SKM-1 (cell line): Measurements from ENCODE around the gene RNF220.

Experiments
- DNase-seq: peaks from one replicate; lab custom pipeline; 2025; ENCODE audit not compliant: unreplicated experiment; lab: John Stamatoyannopoulos, UW

The RNF220 gene

DNA sequence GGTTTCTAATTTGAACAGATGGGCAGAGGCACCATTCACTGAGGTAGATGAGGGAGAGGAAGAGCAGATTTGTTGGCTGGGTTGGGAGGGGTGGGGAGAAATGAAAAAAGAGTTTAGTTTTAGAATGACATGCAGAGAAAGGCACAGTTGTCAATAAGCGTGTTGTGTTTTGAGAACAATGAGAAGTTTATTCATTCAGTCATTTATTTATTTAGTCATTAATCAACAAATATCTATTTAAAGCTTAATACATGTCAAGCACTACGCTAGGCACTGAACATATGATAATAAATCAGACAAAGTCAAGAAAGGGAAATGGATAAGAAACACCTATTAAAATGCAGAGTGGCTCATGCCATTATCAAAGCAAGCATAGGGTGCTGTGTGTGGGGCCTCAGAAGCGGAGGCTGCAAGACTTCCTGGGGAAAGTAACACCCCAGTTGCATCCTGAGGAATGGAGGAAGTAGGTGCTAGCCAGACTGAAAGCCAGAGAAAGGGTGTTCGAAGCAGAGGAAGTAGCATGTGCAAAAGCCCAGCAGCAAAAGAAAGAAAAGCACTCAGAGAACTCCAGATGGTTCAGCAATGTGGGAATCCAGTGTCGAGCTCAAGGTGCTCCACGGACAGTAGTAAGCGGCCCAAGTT, 114.1 kb downstream of the RNF220 start:
- DNase-seq, result peak; percentile 26

DNA sequence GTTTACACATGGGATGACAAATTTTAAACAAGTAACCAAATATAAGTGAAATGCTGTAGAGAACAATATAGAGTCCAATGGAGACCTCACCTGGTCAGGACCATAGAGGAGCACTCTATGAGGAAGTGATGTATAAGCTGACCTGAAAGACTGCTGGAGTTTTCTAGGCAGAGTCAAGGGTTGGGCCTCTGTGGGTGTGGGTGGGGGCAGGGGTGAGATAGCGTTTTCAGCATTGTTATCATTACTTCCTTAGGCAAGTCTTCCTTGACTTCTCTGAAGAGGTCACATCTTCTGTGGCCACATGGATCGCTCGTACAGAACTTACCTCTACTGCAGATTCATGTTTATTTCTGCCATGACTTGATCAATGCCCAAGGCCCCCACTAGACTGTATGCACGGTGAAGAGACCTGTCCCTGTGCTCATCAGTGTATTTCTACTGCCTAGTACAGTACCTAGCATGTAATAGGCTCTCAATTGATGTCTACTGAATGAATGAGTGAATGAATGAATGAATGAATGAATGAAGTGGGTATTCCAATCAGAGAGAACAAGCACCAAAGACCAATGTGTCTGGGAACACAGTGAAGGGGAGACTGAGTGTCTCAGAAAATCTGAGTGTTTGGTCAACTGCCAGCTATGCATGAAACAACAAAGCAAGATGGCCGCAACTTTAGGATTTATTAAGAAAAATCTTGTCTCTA, 116.5 kb downstream of the RNF220 start:
- DNase-seq, result no peak

DNA sequence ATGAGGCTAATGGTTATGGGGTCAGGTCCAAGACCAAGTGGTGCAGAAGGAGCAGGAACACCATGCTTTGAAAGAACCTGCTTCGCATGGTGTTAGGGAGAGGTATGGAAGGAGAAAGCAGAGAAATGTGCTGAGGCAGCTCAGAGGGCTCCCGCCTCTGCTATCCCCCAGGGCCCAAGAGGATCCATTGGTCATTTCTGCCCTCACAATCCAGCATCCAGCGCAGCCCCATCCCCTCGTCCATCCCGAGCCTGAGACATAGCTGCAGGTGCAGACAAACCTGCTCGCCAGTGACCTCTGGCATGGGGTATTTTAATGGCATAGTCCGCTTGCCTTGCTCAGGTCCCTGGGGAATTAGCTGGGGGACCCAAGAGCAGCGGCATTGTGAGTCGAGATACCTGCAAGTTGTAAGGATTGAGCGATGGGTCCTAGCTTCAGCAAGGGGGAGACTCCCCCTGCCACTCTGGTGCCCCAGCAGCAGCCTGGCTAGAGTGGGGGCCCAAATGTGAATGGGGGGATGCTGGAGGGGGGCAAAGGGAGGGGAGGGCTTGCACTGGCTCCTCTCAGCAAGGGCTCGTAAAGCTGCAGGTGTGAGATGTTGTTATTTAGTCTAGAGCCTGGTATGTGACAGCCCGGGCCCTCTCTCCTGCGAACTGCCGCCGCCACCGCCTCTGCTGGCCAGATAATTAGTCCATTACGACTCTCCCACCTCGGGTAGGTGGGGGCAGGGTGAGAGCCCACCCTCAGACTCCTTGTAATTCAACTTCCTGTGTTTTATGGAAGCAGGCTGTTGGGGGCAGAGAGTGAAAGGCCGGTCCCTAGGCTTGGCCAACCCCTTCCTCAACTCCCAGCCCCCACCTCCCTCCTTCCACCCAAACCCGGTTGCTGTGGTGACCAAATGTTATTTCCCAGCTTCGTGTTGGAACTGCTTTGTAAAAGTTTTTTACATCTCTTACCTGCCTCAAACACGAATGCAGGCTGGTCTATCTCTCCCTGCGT, 118.8 kb downstream of the RNF220 start:
- no peak for DNase-seq

DNA sequence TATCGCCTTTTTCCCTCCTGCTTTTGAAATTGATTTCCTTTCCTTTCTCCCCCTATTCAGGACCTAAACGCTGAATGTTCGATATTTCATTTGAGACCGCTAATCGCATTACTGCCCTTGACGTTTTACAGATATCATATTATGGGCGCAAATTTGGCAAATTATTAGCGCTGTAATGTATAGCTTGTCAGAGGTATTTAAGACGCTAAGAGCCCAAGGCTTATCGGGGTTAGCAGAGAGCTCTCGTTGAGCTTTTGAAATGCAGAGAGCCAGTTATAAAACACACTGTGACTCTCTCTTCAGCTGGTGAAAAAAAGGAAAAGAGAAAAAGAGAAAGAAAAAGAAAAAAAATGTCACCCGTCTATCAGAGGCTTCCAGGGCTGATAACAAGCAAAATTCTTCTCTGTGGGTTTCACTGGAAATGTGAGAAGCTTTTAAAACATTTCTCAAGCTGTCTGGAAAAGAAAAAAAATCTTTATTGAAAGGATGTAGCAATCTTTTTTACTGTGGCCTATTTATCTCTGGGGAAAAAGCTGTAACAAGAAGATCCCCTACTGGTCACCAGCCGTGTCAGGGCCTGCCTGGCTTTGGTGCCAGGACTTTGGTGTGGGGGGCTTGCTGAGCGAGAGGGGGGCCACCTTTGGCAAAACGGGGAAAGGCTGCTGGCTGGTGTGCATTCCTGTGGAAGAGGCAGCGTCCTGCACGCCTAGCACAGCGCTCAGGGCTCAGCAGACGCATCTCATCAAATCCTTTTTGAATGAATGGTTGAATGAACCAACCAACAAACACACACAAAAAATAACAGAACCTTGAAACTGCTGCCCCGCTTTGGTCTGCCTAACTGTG, 119.8 kb downstream of the RNF220 start:
- DNase-seq, result no peak

DNA sequence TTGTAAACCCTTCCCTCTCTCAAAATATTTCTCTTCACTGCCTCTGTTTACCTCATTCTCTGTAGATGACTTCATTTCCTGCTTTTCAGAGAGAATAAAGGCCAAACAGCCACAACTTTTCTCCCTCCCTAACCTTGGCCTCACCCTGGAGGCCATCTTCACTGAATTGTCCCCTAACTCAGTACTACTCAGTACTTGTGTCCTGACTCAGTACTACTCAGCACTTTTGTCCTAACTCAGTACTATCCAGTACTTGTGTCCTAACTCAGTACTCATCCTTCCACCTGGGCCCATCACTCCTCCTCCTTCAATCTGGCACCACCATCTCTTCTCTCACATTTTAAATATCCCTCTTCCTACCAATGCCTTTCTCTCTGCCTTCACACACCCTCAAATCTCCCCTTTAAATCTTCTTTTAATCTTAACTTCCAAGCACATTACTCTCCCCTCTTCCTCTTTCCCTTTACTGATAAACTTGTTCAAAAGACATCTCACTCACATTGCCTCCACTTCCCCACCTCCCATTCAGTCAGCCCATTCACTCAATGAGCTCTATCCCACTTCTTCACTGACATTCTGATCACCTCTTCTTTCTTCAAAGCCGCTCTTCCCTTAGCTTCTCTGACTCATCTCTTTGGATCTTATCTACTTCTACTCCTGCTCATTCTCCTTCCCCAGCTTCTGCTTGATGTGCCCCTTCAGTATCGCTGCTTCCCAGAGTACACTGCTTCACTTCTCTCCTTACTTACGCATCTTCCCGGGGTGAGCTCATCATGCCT, 121.4 kb downstream of the RNF220 start:
- DNase-seq, result no peak

DNA sequence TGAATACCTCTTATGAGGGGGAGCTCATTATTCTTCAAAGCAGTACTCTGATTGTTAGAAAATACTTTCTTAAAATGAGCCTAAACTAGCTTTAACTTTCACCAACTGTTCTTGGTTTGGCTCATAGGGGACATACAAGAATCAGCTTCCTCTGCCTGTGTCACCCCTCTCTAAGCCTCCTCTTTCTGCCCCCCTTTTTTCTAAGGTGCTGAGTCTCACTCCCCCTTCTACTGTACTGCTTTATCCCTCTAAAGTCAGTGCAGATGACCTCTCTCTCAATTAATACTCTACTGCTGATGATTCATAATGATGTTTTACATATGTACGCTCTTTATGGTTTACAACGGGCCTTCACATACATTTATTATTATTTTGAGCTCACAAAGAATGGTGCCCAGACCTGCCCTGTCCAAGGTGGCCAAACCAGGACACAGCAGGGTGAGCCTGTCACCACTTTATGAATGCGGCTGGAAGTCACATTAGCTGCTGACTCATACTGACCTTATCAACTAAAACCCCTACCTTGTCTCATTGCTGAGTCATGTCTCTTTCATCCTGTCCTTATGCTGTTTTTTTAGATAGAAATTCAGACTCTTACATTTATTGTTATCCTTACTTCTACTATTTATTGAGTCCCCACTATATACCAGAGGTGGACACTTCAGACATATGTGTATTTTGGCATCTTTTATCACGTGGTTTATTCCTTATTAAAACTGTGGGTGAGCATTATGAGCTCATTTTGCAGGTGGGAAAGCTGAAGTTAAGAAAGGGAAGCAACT, 126.9 kb downstream of the RNF220 start:
- DNase-seq, result no peak

DNA sequence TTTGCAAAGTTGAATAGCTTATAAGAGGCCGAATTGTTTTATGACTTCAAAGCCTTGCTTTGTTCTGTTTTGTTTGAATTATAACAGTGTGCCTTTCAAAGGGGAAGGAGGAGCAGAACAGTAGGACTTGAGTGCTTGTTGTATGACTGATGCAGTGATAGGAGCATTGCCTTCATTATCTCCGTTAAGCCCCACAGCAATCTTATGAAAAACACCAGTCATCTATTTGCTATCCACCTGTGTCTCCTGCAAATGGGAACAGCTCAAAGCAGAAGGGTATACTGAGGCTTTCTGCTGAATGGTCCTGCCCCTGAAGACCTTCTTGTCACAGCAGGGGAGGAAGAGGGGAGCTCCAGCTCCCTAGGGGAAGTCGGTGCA, 127.5 kb downstream of the RNF220 start:
- DNase-seq, result no peak

DNA sequence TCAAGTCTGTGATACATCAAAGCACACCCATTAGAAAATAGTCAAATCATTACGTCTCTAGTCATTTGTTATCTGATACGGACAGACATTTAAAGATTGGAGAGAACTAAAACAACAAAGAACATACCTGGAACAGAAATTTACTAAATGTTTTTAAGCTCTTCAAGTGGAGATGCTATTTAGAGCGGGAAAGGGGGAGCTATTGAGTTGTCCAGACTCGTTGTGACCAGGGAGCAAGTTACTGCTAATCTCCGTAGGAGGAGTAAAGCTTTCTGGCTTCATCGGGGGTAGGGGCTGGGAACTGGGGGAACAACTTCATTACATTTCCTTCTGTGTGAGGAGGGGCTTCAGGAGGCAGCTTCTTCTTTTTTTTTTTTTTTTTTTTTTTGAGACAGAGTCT, 129.7 kb downstream of the RNF220 start:
- no peak for DNase-seq

DNA sequence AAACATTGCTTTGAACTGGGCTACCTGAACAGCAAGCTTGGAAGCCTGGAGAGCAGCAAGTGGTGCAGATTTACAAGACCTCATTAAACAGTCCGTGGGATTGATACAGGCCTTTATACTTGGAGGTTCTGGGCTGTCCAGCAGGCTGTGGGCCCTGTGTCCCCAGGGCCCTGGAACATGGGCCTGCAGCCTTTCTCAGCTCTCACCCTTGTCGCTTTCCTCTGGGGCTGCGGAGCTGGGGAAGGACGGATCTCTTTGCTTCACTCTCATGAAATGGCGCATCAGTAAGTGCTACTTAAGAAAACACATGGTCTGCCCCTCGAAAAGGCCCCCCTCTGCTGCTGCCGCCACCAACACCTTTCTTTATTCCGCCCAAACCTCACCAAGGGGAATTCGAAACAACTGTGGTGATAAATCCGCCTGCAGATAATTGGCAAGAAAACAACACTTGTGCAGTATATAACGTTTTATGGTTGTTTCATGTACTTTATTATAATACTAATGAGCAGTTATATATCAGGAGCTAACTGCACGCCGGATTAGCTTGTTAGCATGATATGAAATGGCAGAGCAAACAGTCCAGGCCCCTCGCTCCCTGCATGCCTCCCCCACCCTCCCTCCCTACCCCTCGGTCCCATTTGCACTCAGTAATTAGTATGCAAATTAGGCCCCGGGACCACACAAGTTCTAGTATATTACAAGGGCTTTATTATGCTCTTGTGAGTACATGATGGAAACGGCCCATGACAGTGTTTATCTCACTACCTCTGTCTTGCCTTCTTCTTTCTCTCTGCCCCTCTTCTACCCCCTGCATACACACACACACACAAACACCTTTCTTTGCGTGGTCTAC, 131.5 kb downstream of the RNF220 start:
- DNase-seq, result no peak

DNA sequence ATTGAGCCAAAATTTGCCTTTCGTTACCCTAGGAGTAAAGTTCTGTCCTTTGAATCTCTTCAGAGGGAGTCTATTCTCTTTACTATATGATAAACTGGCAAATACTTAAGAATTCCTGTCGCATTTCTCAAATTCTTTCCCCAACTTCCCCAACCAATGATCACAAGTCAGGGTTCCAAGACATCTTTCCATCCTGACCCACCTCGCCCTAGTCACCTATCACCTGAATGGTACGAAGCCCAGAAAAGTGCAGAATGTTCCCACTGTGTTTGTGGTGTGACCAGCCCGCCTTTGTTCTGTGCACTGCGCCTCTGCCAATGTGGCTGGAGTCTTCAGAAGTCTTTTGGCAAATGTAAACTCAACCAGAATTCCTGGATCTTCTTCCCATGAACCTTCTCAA, 132.5 kb downstream of the RNF220 start:
- DNase-seq, result no peak

DNA sequence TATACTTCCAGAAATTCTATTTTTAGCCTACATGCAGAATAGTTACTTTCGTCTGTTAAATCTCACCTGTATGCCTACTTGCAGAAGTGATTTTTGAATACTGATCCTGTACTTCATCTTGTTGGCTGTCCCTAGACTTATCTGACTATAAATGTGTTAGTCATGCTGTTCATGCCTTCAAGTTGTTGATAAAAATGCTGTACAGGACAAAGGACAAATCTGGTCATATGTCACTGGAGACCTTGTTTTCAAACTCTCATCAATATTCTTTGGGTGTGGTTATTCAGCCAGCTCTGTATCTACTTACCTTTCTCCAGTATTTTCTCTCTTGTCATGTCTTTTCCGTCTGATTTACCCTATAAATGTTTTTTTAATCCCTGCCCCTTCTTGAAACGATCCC, 132.9 kb downstream of the RNF220 start:
- no peak for DNase-seq

DNA sequence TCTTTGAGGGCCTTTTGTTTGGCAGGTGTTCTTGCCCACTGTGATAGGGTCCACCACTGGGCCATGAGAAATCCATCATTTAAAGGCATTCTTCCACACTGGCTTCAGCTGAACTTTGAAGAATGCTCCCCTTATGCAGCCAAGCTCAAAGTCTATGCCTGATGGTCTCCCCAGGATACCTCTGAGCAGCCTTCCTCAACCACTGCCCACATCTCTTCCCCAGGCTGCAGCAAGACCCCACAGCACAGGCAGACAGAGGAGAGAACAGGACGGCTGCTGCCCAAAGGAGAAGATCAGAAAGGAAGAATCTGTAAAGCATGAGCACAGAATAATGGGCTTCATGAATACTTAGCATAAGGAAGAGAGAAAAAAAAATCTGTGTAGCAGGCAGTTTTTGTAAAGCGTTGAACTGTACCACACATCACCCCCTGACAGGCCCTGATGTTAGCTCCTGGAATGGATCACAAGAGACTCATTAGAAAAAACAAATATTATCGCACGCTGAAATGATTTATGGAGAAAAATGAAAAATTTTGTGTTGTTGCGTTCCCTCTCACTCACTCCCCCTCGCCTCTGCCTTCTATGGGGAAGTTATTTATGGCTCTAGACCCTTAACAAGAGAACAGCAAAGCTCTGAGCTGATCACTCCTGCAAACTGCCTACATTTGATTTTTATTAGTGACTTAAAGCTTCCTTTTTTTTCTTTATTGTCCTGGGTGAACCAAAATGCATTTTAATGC, 135.1 kb downstream of the RNF220 start:
- no peak for DNase-seq

DNA sequence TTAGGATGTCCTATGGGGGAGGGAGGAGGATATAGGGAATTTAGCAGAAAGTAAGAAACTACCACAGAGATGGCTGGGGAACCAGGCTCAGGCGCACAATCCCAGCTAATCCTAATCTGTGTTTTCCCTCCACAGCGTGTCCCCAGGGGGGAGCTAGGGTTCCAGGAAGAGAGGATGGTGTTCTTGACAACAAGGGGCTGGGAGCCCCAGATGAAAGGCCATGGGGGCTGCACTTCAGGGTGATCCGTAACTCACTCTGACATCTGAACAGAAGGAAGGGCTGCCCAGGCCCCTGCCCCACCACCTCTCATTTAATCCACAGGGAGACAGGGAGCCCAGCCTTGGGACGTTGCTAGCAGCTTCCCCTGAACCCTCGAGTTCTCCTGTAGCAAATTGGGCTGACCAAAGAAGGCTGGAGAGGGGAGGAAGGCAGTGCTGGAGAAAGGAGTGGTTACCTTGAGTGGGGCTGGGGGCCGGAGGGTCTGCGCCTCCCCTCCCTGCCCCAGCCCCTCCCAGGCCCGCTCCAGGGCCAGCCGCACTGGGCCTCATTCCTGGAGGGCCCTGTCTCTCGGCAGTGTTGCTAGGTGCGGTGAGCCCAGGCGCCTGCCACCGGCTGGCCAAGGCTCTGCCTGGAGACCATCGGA, 137.5 kb downstream of the RNF220 start:
- DNase-seq, result no peak

DNA sequence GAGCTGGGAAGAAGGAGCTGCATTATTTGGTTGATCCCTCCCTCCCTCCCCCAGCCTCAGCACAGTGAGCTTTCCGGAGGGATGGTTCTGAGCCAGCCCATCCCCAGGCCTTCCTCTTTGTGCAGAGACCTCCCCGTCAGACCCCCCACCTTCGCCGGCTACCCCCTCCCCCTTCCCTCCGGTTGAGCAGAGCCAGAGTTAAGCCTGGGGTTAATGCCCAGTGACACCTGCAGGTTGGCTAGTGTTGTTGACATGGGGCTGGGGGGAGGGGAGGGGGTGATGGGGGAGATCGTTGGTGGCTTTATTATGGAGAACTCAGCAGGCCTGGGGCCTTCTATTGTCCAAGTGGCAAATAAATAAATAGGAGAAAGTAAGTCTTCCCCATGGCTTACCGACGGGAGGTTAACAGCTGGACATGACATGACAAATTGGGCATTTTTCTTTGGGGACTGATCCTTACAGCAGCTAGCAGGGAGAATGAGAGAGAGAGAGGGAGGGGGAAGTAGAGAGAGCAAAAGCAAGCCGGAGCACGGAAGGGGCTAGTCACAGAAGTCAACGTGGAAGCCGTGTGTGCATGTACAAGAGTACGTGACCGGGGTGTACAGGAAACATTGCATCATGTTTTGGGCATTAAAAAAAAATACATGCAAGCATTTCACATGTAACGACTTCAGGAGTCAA, 138.1 kb downstream of the RNF220 start:
- no peak for DNase-seq

DNA sequence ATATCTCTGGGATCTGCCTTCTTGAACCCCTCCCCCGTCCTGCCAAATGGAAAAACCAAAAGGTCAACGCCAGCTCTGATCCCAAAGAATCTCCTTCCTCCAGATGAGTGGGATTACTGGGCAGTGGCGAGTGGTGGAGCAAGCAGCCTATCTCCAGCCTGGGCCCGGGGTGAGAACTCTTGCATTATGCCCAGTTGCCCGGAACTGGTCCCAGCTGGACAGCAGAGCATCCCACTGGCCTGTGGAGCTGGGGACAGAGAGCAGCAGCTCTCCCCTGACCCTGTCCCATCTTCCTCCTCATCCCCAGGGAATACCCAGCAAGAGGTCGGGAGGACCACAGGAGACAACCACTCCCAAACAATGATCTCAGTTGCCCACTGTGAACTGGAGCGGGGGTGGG, 138.7 kb downstream of the RNF220 start:
- no peak for DNase-seq

DNA sequence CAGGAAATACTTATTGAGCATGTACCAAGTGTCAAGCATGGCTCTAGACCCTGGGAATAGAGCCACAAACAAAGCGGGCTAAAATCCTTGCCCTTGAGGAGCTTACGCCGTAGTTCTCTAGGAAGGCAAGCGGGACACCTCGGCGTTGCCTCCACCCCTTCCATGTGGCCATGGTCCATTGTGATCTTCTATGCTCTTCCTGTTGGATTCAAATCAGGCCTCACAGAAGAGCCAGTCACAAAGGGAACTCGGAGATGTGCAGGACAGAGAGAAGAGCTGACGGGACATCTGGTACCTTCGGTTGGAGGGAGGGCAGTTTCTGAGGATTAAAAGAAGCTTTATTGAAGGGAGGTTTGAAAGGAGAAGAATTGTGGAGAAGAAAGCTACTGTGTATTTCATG, 139.9 kb downstream of the RNF220 start:
- no peak for DNase-seq

DNA sequence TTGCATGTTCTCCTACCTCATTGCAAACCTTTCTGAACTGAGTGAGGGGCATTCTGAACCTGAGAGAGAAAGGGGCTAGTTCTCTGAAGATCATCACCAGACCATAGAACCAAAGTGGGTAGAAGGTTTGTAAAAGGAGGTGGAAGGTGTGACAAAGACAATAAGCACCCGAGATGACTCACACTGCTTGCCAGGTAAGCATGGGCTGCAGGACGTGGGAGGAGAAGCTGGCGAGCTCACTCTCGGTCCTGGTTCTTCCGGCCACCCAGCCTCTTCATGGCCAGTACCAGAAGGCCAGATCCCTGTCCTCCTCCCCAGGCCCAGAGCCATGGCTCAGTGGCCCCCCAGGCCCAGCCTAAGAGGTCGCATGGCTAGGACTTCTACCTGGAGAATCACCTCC, 140.9 kb downstream of the RNF220 start:
- DNase-seq, result no peak
